ENCODE data around the gene ZNF580.

The ZNF580 gene

DNA sequence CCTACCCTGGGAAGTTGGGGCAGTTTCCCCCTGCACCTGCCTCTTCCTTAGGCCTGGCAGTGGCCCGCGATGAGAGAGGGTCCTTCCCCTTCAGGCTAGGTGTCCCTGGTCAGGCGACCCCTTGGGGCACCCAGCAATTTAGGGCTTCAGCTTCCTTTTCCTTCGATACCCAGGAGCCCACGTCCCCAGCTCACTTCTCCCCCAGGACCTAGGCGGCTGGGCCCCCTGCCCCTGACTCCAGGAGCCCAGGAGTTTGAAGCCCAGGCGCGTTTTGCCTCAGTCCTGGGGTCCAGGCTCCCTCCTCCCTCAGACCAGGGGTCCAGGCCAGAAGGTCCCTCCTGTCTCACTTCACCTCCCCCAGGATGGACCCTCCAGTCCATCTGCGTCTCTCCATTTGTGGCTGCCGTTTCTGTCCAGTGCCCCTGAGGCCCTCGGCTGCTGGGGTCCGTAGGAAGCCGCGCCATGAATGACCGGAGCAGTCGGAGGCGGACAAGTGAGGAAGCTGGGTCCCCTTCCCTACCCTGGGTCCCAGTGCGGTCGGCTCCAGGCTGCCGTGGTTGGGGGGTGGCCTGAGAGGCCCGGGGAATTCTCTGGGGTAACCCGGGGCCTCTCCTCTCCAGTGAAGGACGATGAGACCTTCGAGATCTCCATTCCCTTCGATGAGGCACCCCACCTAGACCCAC lies 7.9 kb downstream of the ZNF580 start:
- no peak for DNase-seq

DNA sequence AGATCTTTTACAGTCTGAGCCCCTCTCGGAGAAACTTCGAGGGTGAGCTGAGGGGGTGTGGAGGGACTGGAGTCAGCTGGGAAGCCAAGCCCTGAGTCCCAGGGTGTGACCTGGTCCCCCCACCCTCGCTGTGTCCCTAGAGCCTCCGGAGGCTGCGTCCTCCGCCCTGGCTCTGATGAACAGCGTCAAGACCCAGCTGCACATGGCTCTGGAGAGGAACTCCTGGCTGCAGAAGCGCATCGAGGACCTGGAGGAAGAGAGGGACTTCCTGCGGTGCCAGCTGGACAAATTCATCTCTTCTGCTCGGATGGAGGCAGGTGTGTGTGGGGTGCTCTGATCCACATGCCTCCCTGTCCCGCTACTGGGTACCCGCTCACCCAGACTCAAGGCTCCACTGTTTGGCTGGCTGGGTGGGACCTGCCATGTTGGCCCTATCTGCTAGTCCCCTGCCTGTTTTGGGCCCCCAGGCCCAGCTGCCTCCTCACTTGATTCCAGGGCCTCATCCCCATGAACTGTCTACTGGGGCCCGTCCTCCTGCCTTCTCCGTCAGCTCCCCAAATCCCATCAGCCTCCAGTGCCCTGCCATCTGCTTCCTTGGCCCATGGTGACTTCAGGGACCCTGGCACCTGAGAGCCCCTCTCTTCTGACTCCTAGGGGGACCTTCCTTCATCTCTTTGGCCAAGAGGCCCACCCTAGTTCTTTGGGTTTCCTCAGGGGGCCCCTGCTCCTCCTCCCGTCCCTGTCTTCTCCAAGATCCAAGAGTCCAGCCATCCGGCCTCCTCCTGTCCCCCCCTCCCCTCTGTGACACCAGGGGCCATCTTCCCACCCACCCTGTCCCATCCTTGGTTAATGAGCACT lies 8.7 kb downstream of the ZNF580 start:
- no peak for DNase-seq

DNA sequence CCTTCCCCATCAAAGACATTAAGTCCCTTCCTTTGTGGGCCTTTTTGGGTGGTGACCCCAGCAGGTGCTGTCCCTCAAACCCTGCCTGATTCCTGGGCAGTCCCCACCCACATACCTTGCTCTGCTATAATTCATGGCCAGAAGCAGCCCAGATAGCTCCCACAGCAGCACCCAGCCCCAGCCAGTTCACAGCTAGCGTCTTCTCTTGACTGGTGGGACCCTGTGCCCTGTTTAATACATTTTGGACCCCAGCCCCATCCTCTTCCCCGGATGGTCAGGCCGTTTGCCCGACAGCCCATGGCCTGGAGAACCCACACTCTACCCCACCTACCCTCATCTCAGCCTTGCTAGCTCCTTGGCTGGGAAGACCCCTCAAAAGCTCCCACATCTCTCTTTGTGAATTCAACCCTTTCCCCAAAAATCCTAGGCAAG lies 9.3 kb downstream of the ZNF580 start:
- DNase-seq = no peak

DNA sequence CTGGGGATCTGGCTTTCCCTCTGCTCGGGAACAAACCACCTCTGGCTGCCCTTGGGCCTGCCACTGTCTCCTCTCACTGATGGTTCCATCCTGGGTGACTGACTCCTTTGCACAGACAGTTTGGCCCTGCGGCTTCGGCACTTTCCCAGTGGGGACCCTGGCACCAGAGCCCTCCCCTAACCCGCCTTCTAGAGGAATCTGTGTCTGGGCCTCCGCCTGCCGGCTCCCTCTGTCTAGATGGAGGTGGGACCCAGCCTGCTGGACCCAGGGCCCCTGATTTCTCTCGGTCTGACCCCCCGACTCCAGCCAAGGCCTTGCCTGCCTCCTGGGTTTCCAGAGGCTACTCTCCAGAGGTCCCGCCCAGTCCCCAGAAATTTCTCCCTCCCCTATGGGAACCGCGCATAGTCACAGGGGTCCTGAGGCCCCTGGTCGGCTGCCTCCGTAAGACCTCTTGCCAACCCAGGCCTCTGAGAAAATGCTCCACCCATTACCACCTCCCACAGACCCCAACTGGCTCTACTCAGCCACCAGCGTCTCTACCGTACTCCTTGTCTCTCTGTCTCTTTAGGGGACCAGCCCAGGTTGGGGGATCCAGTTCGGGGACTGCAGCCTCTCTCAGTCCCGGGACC lies 9.9 kb downstream of the ZNF580 start:
- DNase-seq = no peak

DNA sequence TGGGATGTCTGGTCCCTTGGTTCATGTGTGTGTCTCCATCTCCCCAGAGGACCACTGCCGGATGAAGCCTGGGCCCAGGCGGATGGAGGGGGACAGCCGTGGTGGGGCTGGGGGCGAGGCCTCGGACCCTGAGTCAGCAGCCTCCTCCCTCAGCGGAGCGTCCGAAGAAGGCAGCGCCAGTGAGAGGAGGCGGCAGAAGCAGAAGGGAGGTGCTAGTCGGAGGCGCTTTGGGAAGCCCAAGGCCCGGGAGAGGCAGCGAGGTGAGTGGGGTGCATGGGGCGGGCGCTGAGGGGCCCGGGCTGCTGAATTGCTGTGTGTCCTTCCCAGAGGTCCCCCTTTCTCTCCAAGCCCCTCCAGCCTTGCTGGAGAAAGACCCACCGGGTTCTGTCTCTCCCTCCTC lies 10.4 kb downstream of the ZNF580 start:
- no peak for DNase-seq

DNA sequence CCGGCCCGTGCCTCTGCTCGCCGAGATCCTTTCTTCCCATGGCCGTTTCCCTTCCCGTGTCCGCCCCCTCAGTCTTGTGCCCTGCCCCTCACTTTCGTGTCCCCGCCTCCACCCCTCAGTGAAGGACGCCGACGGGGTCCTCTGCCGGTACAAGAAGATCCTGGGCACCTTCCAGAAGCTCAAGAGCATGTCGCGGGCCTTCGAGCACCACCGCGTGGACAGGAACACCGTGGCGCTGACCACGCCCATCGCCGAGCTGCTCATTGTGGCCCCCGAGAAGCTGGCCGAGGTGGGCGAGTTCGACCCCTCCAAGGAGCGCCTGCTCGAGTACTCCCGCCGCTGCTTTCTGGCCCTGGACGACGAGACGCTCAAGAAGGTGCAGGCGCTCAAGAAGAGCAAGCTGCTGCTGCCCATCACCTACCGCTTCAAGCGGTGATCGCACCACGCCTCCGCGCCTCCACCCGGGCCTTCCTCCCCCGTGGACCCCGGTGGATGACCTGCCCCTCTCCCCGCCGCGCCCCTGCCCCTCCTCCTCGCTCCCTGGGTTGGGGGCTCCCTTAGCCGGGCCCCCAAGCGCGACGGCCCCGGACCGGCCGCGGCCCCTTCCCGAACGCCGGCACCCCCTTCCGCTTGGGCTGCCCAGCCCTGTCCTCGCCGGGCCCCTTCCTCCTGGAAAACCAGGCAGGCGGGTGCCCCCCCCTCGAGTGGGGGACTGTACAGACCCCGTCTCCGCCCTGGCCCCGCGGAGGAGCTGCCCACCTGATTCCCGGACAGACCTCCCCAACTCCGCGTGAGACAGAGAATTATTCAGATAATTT lies 11.7 kb downstream of the ZNF580 start:
- no peak for DNase-seq

DNA sequence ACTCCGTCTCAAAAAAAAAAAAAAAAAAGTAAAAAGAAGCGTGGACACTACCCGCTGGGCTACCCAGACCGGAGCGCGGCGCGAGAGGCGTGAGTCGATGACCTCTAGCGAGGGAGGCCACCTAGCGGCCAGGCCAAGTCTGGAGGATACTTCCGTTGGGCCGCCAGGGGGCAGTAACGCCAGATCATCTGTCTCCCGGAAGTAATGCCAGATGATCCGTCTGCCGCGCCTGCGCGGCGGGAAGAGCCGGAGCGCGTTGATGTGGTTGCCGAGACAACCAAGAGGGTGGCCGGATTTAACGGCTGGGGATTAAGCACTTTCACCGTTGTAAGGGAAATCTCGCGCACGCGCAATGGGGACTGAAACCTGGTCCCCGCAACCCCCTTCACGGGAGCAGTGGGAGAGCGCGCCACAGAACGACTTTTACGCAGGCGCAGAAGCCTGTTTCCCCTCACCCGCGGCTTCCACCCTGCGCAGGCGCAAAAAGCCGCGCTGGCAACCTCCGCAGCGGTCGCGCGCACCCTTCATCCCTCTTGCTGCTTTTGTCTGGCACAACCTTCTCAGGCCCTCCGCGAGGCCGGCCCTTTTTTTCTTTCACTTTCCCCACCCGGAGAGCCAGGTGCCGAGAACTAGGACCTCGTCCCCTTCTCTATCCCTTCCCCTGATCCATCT lies 13.0 kb downstream of the ZNF580 start:
- DNase-seq = peak; percentile 99

DNA sequence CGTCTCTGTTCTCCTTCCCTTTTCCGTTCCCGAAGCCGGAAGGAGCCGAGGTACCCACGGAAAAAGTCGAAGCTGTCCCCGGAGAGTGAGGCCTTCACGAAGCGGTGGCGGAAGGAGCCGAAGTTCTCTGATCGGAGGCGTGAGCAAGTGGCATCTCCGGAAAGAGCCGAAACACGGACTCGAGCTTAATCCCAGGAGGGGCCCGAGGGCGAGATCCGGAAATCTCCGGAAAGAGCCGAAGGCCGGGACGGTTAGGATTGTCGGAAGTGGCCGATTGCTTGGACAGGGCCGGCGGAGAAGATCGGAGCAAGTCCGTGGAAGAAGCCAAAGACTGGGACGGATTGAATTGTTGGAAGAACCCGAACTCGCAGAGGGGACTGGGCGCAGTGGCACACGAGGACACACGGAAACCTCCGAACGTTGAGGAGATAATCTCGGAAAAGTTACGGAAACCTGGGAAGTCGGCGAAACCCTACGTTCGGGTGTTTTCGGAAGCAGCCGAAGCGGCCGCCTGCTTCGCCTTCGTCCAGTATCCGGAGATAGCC lies 13.6 kb downstream of the ZNF580 start:
- DNase-seq = peak; percentile 100

DNA sequence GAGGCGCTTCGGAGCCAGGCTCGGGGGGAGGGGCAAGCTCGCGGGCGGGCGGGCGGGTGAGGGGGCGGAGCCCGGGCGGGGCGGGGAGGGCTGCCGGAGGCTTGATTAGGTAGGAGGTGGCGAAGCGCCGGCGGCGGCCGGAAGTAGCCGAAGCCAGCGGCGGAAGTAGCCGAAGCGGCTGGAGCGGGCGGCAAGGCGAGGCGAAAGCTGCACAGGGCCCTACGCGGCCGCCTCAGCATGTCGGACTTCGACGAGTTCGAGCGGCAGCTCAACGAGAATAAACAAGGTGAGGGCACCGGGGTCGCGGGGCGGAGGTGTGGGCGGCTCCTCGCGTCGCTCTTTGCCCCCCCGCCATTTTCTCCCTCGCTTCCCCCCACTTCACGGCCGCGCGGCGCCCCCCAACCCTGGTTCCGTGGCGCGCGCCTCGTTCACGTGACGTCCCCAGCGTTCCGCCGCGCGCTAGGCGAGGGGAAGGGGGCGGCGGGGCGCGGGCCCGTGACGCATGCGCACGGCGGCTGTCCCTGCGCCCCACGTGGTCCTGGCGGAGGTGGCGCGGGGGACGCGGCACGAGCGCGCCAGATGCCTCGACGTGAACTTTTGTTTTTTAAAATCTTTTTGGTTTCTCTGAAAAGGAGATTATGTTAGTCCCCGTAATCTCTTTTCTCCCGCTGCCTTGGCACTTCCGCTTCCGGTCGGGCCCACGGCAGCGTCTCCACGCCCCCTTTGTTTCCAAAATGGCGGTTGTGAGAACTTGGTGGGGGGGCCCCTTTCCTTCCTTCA lies 14.3 kb downstream of the ZNF580 start, which contains the start of gene U2AF2:
Gene U2AF2, plus strand, starts transcription at position 168 of the 780 bp plus-strand sequence. Its CDS starts 70 bp downstream, at position 238.
- peak; percentile 98 for DNase-seq

DNA sequence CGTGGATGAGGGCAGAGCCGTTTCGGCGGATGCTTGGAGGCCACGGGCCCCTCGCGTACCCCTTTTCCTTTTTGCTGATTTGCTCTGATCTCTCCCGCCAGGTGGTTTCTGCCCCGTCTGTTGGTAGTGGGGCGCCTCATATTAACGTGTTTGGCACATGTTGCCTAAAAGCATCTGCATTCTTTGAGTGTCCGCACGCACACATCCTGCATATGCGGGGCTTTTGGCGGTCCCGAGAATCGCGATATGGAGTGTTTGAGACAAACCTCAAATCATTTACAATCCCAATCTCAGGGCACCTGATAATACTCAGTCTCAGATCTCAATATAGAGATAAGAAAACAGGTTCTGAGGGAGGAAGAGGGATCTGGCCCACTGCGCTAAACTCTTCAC lies 14.8 kb downstream of the ZNF580 start:
- no peak for DNase-seq

DNA sequence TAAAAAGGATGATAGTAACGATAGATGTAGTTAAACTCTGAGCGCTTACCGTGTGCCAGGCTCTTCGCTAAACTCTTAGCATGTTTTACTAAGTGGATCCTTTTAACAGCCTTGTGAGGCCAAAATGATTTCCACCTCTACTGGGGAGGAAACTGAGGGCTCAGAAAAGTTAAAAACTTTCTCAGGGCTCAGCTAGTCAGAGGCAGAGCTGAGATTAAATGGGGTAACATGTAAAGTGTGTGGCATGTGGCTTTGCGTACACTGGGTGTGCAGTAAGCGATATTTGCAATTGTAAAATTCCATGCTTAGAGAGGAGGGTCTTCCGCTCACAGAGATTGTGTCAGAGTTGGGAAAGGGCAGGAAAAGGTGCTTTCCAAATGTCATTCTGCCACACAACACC lies 15.8 kb downstream of the ZNF580 start:
- DNase-seq = no peak

DNA sequence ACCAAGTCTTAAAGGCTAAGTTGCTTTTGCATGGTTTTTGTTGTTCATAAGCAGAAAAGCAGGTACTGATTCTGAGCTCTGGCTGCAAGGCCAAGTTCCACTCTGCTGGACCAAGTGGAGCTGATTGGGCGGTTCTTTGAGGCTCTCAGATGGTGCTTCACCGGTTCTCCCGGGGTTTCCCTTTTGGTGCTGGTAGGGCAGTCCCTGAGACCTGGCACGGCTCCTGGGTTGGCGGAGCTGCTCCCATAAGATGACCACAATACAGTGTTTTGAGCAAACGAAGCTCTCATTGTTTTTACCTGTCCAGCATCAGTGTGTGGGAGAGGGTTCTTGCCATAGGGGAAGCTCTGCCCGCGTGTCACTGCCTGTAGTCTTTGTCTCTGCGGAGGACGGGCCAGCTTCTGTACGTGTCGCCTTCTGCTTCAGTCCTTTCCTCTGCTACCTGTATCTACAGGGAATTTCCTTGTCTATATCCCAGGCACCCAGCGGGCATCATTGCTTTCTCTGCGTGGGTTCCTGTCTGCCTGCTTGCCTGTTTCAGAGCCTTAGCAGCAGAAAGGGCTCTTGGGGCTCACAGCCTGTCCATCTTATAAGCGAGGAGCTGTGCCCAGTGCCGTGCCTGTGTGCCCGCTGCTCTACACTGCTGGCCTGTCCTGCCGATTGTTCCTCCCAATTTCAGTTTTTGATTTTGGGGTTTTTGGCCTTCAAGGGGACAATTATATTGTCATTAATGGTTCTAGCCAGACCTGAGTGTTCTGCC lies 16.4 kb downstream of the ZNF580 start:
- DNase-seq = no peak

DNA sequence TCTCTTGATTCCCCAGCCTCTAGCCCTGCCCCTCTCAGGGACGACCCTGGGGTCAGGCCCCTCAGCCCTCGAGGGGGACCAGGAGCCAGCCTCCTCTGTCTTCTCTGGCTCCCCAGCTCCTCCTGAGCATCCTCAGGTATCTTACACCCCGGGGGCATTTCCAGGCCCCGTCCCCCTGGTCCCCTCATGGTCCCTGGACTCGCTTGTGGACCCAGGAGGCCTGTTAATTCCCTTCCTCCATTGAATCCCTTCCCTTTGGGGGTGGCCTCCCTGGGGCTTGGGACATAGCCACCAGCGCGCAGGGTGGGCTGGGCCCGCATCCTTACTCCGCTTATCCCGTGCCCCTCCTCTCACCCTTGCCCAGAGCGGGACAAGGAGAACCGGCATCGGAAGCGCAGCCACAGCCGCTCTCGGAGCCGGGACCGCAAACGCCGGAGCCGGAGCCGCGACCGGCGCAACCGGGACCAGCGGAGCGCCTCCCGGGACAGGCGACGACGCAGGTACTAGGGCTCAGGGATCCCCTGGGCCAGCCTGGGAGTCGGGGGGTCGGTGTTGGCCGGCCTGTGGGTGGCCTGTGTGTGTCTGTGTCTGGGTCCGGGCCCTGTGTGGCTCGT lies 18.2 kb downstream of the ZNF580 start:
- DNase-seq = no peak

DNA sequence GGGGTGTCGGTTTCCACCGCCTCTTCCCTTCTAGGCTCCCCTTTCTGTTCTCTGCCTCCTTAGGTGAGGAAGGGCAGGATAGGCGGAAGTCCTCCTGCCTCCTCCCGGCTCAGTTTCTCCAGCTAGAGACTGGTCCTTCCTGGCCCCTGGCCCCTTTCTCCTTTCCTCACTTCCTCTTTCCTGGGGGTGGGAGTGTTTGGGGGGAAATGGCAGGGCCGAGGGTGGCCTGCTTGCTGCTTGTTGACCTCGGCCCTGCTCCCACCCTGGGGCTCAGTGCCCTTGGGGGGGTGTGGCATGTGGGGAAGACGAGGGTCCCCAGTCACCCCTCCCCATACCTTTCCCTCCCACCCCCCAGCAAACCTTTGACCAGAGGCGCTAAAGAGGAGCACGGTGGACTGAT lies 19.0 kb downstream of the ZNF580 start:
- DNase-seq = no peak

DNA sequence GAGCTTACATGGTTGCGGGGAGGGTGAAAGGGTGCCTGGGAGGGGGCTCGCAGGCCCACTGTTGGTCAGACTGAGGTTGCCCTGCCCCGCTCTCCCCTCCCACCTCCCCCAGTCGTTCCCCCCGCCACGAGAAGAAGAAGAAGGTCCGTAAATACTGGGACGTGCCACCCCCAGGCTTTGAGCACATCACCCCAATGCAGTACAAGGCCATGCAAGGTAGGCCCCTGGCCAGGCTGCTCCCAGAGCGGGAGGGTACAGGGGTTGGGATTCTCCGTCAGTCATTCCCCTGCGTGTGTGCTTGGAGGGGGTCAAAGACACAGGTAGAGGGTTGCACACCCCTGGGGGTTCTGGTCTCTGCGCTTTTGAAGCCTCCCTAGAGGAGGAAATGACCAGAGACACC lies 19.6 kb downstream of the ZNF580 start:
- no peak for DNase-seq

DNA sequence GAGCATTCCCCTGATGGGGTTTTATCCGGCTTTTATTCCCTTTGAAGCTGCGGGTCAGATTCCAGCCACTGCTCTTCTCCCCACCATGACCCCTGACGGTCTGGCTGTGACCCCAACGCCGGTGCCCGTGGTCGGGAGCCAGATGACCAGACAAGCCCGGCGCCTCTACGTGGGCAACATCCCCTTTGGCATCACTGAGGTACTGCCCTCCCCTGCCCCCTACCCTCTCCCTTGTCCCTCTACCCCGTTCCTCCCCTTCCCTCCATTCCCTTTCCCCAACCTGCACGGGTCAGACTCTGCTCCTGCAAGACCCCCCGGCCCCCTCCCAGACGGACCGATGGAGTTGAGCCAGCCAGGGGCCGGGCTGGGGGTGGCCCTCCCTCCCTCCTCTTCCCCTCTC lies 20.2 kb downstream of the ZNF580 start:
- DNase-seq = no peak

DNA sequence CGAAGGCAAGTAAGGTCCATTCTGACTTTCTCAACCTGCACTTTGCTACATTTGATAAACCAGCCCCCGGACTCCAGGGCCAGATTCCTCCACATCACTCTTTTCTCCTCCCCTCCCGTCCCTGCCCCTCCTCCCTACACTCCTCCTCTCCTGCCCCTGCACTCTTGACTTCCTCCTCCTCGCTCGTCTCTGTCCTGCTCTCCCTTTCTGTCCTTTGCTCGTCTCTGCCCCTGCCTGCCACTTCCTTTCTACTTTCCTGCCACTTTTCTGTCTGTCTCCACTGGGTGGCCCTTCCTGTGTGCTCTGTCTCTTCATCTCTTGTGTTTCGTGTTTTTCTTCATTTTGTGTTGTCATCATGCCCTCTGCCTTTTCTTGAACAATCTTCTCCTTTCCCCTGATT lies 21.0 kb downstream of the ZNF580 start:
- DNase-seq = no peak

DNA sequence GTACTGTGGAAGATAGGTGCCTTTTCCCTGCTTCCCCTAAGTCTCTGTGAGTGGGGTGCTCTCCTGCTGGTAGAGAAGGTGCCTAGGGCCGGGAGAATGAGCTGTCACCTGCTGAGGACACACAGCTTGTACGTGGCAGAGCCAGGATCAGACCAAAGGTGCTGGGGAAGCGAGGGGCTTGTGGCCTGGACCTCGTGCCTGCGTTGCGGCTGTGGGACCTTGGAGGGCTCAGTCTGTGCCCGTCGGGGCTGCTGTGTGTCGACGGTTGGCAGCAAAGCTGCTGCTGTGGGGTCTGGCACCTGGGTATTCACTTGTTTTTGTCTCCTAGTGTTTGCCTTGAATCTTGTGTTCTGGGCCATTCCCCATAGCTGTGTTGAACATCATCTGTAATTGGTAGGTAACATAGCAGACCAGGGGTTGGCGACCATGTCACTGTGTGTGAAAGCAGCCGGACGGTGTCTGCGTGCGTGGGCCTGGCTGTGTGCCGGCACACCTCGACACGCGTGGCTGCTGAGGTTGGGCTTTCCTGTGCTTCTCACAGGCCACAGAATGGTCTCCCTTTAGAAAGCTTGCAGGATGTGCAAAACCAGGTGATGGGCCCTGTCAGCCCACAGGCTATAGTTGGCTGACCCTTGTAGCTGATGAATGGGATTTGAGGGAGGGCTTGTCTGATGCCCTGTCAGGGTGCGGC lies 23.2 kb downstream of the ZNF580 start:
- no peak for DNase-seq

DNA sequence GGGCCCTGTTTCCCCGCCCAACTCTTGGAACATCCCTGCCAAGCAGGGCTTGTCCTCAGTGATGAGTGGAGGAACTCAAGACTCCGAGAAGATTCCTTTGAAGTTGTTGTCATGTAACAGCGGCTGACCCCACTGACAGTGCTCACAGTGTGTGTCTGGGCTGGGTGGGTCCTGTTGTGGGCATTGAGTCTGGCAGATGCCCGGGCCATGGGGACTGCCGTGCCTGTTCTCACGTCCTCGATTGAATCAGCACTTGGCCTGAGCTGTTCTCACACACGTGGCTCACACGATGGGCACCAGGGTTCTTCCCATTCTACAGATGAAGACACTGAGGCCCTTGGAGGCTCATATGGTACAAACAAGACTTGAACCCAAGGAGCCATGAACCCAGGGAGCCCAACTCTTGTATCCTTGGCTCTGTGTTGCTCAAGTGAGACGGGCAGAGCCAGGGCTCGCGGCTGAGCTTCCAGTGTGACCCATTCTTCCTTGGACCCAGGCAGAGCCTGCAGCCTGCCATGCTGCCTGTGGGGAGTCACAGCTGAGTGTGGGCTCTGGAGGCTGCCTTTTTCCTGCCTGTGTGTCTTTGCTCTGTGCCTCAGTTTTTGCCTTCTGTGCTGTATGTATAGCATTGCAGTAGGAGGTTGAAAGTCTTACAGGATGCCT lies 25.7 kb downstream of the ZNF580 start:
- no peak for DNase-seq
